Activated CD8-positive, alpha-beta T cell treated with anti-CD3 and anti-CD28 coated beads for 36 hours (primary cell): ENCODE results near the gene AMPD2. TPM values are rescaled to one million over a fixed set of nuclear protein-coding genes. Genes with fewer than 3 reads are reported as not detected.
A peak's percentile ranks its signal among the peaks of the same experiment; 100 is the strongest.

Experiments used
- ATAC-seq: fragments of 200-7000 bp; cut with Tn5 transposase; one replicate; pipeline ENCODE4 v1.10.0; 2021; ENCODE audit warnings: mild to moderate bottlenecking, moderate library complexity
- CTCF ChIA-PET: fragments of 350-600 bp; sonication (Branson Sonifier 250); formaldehyde crosslinking; loops from one replicate; lab custom pipeline; 2021; ENCODE audit warnings: antibody characterized with exemption; lab: Charles Lee
- POLR2A ChIA-PET: fragments of 350-600 bp; sonication (Branson Sonifier 250); formaldehyde crosslinking; loops from one replicate; lab custom pipeline; 2021; ENCODE audit warnings: antibody characterized with exemption; lab: Charles Lee
- DNase-seq: peaks from one replicate; pipeline ENCODE4 v3.0.0-alpha.2; 2020
- H3K27ac Mint-ChIP-seq: one replicate; pipeline ENCODE4 v1.8.0; 2021; ENCODE audit warnings: mild to moderate bottlenecking, mixed read lengths
- H3K27me3 Mint-ChIP-seq: one replicate; pipeline ENCODE4 v1.8.0; 2021; ENCODE audit warnings: mixed read lengths
- H3K36me3 Mint-ChIP-seq: one replicate; pipeline ENCODE4 v1.8.0; 2021; ENCODE audit warnings: low read depth, mixed read lengths
- H3K4me1 Mint-ChIP-seq: one replicate; pipeline ENCODE4 v1.8.0; 2021; ENCODE audit warnings: low read depth, mixed read lengths
- H3K4me3 Mint-ChIP-seq: one replicate; pipeline ENCODE4 v1.8.0; 2021; ENCODE audit warnings: mild to moderate bottlenecking, moderate library complexity, mixed read lengths
- H3K9me3 Mint-ChIP-seq: one replicate; pipeline ENCODE4 v1.8.0; 2021; ENCODE audit warnings: mixed read lengths
- intact Hi-C: fragments of 100-400 bp; cut with micrococcal nuclease; formaldehyde crosslinking; loops from one replicate; pipeline ENCODE4 v1.10.0; 2022
- total RNA-seq, 2 experiments: library from RNA; stranded (reverse); gene quantifications; one replicate each; pipeline ENCODE4 v1.2.3, GENCODE V29; 2021
- TF ChIP-seq, protein P1 (sequence below): fragments of 200-600 bp; IDR thresholded peaks from one replicate; pipeline ENCODE4 v1.8.0; 2022; ENCODE audit warnings: antibody characterized with exemption, mild to moderate bottlenecking

The AMPD2 gene
- total RNA-seq, 2 experiments from 2014 or later = 107 to 119 TPM

DNA sequence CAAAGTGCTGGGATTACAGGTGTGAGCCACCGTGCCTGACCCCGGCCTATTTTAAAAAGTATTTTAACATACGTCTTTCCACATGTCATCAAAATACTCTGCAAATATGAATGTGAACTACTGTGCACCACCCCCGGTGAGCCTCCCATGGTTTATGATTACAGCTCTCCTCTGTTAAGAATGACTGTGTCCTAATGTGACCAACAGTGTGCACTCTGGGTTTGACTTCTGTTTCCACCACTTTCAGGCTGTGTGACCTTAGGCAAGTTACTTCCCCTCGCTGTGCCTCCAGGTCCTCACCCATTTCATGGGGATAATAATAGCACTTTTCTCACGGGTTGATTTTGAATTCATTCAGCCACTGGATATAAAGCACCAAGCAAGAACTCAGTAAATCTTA lies 14.7 kb downstream of the AMPD2 start:
- CTCF ChIA-PET = interaction anchor here (0.8 to 18.5 kb wide), 5 partner anchors 9 to 157 kb away, joined by 3 to 294 read pairs (median 10); partner anchors contain the start of gene GPR61
- POLR2A ChIA-PET = interaction anchor here (1.8 kb wide), 1 partner anchor 14 kb away, joined by 4 read pairs; no protein-coding TSS in a partner anchor
- intact Hi-C loops = no loop called here
- no peaks in the 10 kb centered on the region for H3K9me3 Mint-ChIP-seq
- peaks cover 13% of the 10 kb centered on the region for H3K36me3 Mint-ChIP-seq
- H3K4me1 Mint-ChIP-seq = peaks cover 12% of the 10 kb centered on the region
- H3K4me3 Mint-ChIP-seq = no peak overlapping the region
- DNase-seq (peak; percentile 42), ATAC-seq (peak; percentile 65)
- H3K27ac Mint-ChIP-seq = peak overlapping the region; percentile 19
- TF ChIP-seq, protein P1, sequence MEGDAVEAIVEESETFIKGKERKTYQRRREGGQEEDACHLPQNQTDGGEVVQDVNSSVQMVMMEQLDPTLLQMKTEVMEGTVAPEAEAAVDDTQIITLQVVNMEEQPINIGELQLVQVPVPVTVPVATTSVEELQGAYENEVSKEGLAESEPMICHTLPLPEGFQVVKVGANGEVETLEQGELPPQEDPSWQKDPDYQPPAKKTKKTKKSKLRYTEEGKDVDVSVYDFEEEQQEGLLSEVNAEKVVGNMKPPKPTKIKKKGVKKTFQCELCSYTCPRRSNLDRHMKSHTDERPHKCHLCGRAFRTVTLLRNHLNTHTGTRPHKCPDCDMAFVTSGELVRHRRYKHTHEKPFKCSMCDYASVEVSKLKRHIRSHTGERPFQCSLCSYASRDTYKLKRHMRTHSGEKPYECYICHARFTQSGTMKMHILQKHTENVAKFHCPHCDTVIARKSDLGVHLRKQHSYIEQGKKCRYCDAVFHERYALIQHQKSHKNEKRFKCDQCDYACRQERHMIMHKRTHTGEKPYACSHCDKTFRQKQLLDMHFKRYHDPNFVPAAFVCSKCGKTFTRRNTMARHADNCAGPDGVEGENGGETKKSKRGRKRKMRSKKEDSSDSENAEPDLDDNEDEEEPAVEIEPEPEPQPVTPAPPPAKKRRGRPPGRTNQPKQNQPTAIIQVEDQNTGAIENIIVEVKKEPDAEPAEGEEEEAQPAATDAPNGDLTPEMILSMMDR = no peak
- no peaks in the 10 kb centered on the region for H3K27me3 Mint-ChIP-seq

- Mint-ChIP-seq H3K27ac (peak overlapping the region; percentile 19), H3K36me3 (peaks cover 9% of the 10 kb centered on the region), H3K4me1 (peaks cover 13% of the 10 kb centered on the region), H3K4me3 (no peak overlapping the region), H3K9me3 (no peaks in the 10 kb centered on the region), H3K27me3 (no peaks in the 10 kb centered on the region)
- DNase-seq (peak; percentile 43), ATAC-seq (peak; percentile 50)
- ChIA-PET CTCF (interaction anchor here (0.8 to 18.5 kb wide), 10 partner anchors 8 to 156 kb away, joined by 3 to 294 read pairs (median 7); partner anchors contain the start of genes GPR61, GSTM1 and GSTM4), POLR2A (interaction anchor here (1.8 kb wide), 1 partner anchor 14 kb away, joined by 4 read pairs; no protein-coding TSS in a partner anchor)
- intact Hi-C loops = no loop called here
- TF ChIP-seq, protein P1 = no peak
Observed at GRCh38 chr1:109634771-109635750, 15.4 kb downstream of the AMPD2 start.

- ChIA-PET POLR2A (no interaction called here), CTCF (interaction anchor here (1.0 to 18.5 kb wide), 14 partner anchors 11 to 425 kb away, joined by 3 to 294 read pairs (median 6); partner anchors contain the start of genes AHCYL1, GNAI3, GPR61 and GSTM1)
- Mint-ChIP-seq H3K4me1 (peaks cover 14% of the 10 kb centered on the region), H3K27me3 (no peaks in the 10 kb centered on the region), H3K36me3 (peaks cover 8% of the 10 kb centered on the region), H3K4me3 (no peak overlapping the region), H3K9me3 (no peaks in the 10 kb centered on the region), H3K27ac (no peak overlapping the region)
- TF ChIP-seq, protein P1 = no peak
- ATAC-seq = no peak
- intact Hi-C loops = no loop called here
- DNase-seq = no peak
Observed at GRCh38 chr1:109635862-109636200, 16.2 kb downstream of the AMPD2 start.

- POLR2A ChIA-PET = interaction anchor here (0.7 kb wide), 1 partner anchor 8 kb away, joined by 4 read pairs; no protein-coding TSS in a partner anchor
- DNase-seq (no peak), ATAC-seq (no peak)
Observed at GRCh38 chr1:109636201-109636952, 16.7 kb downstream of the AMPD2 start.

More at GRCh38 chr1:109636201-109636952, 16.7 kb downstream of the AMPD2 start:
- H3K27me3 Mint-ChIP-seq = no peaks in the 10 kb centered on the region
- no peak overlapping the region for H3K4me3 Mint-ChIP-seq
- H3K9me3 Mint-ChIP-seq = no peaks in the 10 kb centered on the region
- H3K4me1 Mint-ChIP-seq = peaks cover 14% of the 10 kb centered on the region
- no peak overlapping the region for H3K27ac Mint-ChIP-seq
- H3K36me3 Mint-ChIP-seq = peaks cover 2% of the 10 kb centered on the region
- TF ChIP-seq, protein P1 = no peak
- intact Hi-C loops = no loop called here
- CTCF ChIA-PET = interaction anchor here (1.1 to 18.5 kb wide), 14 partner anchors 15 to 424 kb away, joined by 3 to 294 read pairs (median 6); partner anchors contain the start of genes AHCYL1, AMPD2, GNAI3 and GPR61
